ENCODE results near the gene LCOR. TPM values are rescaled to one million over a fixed set of nuclear protein-coding genes. Genes with fewer than 3 reads are reported as not detected.

The LCOR gene
- total RNA-seq, 4 donors from 2014 or later, result 29.1 to 60.9 (median 42.4) TPM

DNA sequence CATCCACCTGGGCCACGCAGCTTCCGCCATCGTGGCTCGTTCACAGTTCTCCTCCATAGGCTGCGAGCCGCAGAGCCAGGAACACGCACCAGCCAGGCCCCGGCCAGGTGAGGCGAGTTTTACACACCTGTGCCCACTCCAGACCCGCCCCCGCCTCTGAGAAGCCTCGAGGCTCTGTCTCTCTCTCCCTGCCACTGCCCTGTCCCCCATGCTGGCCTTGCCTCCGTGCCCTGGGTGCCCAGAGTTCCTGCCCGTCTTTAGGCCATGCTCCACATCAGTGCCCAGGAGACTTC, 211.4 kb downstream of the LCOR start:
- no peak for DNase-seq
- Histone ChIP-seq H3K4me1 (no peaks in the 10 kb centered on the region), H3K27ac (no peak overlapping the region), H3K9me3 (no peaks in the 10 kb centered on the region), H3K4me3 (replicated peaks in 1 of 3) (no peak overlapping the region), H3K27me3 (no peaks in the 10 kb centered on the region), H3K36me3 (no peaks in the 10 kb centered on the region)
- intact Hi-C loops (cut with DNase I), result no loop called here
- TF ChIP-seq CTCF (IDR thresholded peaks at IDR 0.05), result no peak
- TF ChIP-seq POLR2A (IDR thresholded peaks at IDR 0.05), result no peak
- 88 to 93% methylated on average over 11 to 14 of the region's 14 CpGs for WGBS, 2 donors

MicroRNAs within 50 kb of the gene (microRNA counts, 767-probe panel; counts per million panel counts)
- 0 counts per million in 2 donors for microRNA hsa-miR-607

Small RNAs within 50 kb of the gene (microRNA-seq; reads per million reads assigned to microRNA genes)
- not detected for gene MIR607

Small RNAs within 50 kb of the gene (small RNA-seq; reads per million reads assigned to genes)
- gene HMGN2P35 (not detected), gene MIR607 (not detected)

Other genes with a start within 250 kb of the LCOR start
- 100 to 1,000 TPM; 119 to 205 (median 151) TPM for gene TM9SF3, start 245.3 kb upstream of the LCOR start, total RNA-seq
- 10 to 100 TPM in 3 of 4 donors, 1 to 10 TPM in 1; 8.6 to 13.9 (median 12.0) TPM for gene PIK3AP1, start 111.8 kb upstream of the LCOR start, total RNA-seq

All from thyroid gland (tissue), 4 donors.